GM23338 (cell line): ENCODE measurements around the gene HIVEP3. TPM values are rescaled to one million over a fixed set of nuclear protein-coding genes. Genes with fewer than 3 reads are reported as not detected.
A peak's percentile ranks its signal among the peaks of the same experiment; 100 is the strongest.

Experiments used
- ATAC-seq: fragments of 200-7000 bp; cut with Tn5 transposase; 3 replicates; pipeline ENCODE4 v1.9.1; 2020
- DNase-seq: peaks from one replicate; pipeline ENCODE4 v3.0.0-alpha.2; 2015; ENCODE audit warnings: low spot score
- H2AFZ ChIP-seq: fragments of 200-600 bp; sonication (generic); 2 replicates; pipeline ENCODE4 v1.8.0; 2016; ENCODE audit warnings: antibody characterized with exemption, mild to moderate bottlenecking, moderate library complexity
- H3F3A ChIP-seq: fragments of 200-600 bp; sonication (generic); replicated peaks from 2 replicates; pipeline ENCODE4 v1.8.0; 2017; ENCODE audit warnings: antibody characterized with exemption, mixed run types, low read depth
- H3K27ac ChIP-seq: fragments of 200-600 bp; sonication (generic); 2 replicates; pipeline ENCODE4 v1.6.1; 2016; ENCODE audit warnings: low read depth
- H3K27me3 ChIP-seq: fragments of 200-600 bp; sonication (generic); 2 replicates; pipeline ENCODE4 v1.8.0; 2016; ENCODE audit warnings: mild to moderate bottlenecking, mixed run types, moderate library complexity; ENCODE audit not compliant: insufficient read depth
- H3K36me3 ChIP-seq: fragments of 200-600 bp; sonication (generic); 2 replicates; pipeline ENCODE4 v1.8.0; 2016; ENCODE audit warnings: mild to moderate bottlenecking; ENCODE audit not compliant: insufficient read depth
- H3K4me1 ChIP-seq: fragments of 200-600 bp; sonication (generic); 2 replicates; pipeline ENCODE4 v1.8.0; 2016; ENCODE audit warnings: mild to moderate bottlenecking, moderate library complexity; ENCODE audit not compliant: insufficient read depth
- H3K4me2 ChIP-seq: fragments of 200-600 bp; sonication (generic); 2 replicates; pipeline ENCODE4 v1.7.1; 2017; ENCODE audit warnings: mixed run types
- H3K4me3 ChIP-seq: fragments of 200-600 bp; sonication (generic); 2 replicates; pipeline ENCODE4 v1.6.1; 2016; ENCODE audit warnings: mixed run types
- H3K79me2 ChIP-seq: fragments of 200-600 bp; sonication (generic); replicated peaks from 2 replicates; pipeline ENCODE4 v1.8.0; 2017; ENCODE audit warnings: mild to moderate bottlenecking; ENCODE audit not compliant: insufficient read depth
- H3K9me2 ChIP-seq: fragments of 200-600 bp; sonication (generic); 2 replicates; pipeline ENCODE4 v1.8.0; 2017; ENCODE audit not compliant: insufficient read depth
- H4K20me1 ChIP-seq: fragments of 200-600 bp; sonication (generic); replicated peaks from 2 replicates; pipeline ENCODE4 v1.8.0; 2017; ENCODE audit warnings: mild to moderate bottlenecking; ENCODE audit not compliant: insufficient read depth
- H3K27ac Mint-ChIP-seq: 2 replicates; pipeline ENCODE4 v1.8.0; 2020; ENCODE audit warnings: inconsistent platforms, mild to moderate bottlenecking, moderate library complexity, mixed read lengths
- H3K27me3 Mint-ChIP-seq: 3 replicates; pipeline ENCODE4 v1.8.0; 2022; ENCODE audit warnings: low read depth, mild to moderate bottlenecking, moderate library complexity, mixed read lengths, inconsistent platforms; ENCODE audit not compliant: insufficient read depth, poor library complexity
- H3K36me3 Mint-ChIP-seq: 3 replicates; pipeline ENCODE4 v1.8.0; 2021; ENCODE audit warnings: low read depth, mild to moderate bottlenecking, inconsistent platforms, moderate library complexity, mixed read lengths
- H3K4me1 Mint-ChIP-seq: 3 replicates; pipeline ENCODE4 v1.8.0; 2020; ENCODE audit warnings: mild to moderate bottlenecking, inconsistent platforms, mixed read lengths
- H3K4me3 Mint-ChIP-seq: 3 replicates; pipeline ENCODE4 v1.8.0; 2021; ENCODE audit warnings: moderate library complexity, mild to moderate bottlenecking, inconsistent platforms, mixed read lengths
- H3K9me3 Mint-ChIP-seq: 3 replicates; pipeline ENCODE4 v1.8.0; 2020; ENCODE audit warnings: moderate library complexity, mild to moderate bottlenecking, inconsistent platforms, mixed read lengths
- CREB1 ChIP-seq: fragments of 250-450 bp; sonication (Bioruptor Pico); IDR thresholded peaks from 2 replicates; pipeline ENCODE4 v1.5.0; 2020; ENCODE audit warnings: low read depth, mild to moderate bottlenecking, moderate library complexity
- EZH2phosphoT487 ChIP-seq: fragments of 200-600 bp; sonication (generic); IDR thresholded peaks from one replicate; pipeline ENCODE4 v1.8.1; 2018; ENCODE audit warnings: antibody characterized with exemption; ENCODE audit not compliant: unreplicated experiment
- JUNB ChIP-seq: IDR thresholded peaks from one replicate; pipeline ENCODE4 v1.6.1; 2016; ENCODE audit warnings: antibody characterized with exemption; ENCODE audit not compliant: unreplicated experiment
- NANOG ChIP-seq: IDR thresholded peaks from 2 replicates; pipeline ENCODE4 v1.6.1; 2016; ENCODE audit warnings: antibody characterized with exemption, borderline replicate concordance
- POLR2AphosphoS5 ChIP-seq: IDR thresholded peaks from 2 replicates; pipeline ENCODE4 v1.6.1; 2016; ENCODE audit warnings: antibody characterized with exemption, low read depth
- ZNF114 ChIP-seq: fragments of 250-450 bp; sonication (Bioruptor Pico); IDR thresholded peaks from 2 replicates; pipeline ENCODE4 v1.5.0; 2020; ENCODE audit warnings: mild to moderate bottlenecking, moderate library complexity
- ZNF331 ChIP-seq: fragments of 250-450 bp; sonication (Bioruptor Pico); IDR thresholded peaks from 2 replicates; pipeline ENCODE4 v1.5.0; 2020; ENCODE audit warnings: low read depth, mild to moderate bottlenecking, moderate library complexity
- polyA plus RNA-seq: library from polyadenylated mRNA; unstranded; fragments of >200 nt; fragmentation: Nextera tagmentation; extraction: Ambion mirVana; gene quantifications from 2 replicates; pipeline ENCODE4 v1.2.1, GENCODE V29; 2016
- total RNA-seq: library from RNA; depleted of rRNA; stranded (reverse); fragments of >200 nt; shearing (Covaris generic); gene quantifications from 2 replicates; pipeline ENCODE4 v1.2.3, GENCODE V29; 2014
- TF ChIP-seq, protein P1 (sequence below), 2 experiments: fragments of 200-600 bp in 1 of 2; sonication (generic) in 1 of 2; conservative IDR thresholded peaks; 2 replicates each; pipeline versions ENCODE4 v1.5.1 to v1.6.1; 2016 to 2017; ENCODE audit warnings: antibody characterized with exemption in 2 of 2, low read depth in 2 of 2, mild to moderate bottlenecking in 2 of 2, moderate library complexity in 1 of 2
- TF ChIP-seq, protein P2 (sequence below): IDR thresholded peaks from one replicate; pipeline ENCODE4 v1.6.1; 2018; ENCODE audit warnings: antibody characterized with exemption; ENCODE audit not compliant: unreplicated experiment
- TF ChIP-seq, protein P3 (sequence below): IDR thresholded peaks from 2 replicates; pipeline ENCODE4 v1.6.1; 2016; ENCODE audit warnings: antibody characterized with exemption

The HIVEP3 gene
- total and polyA plus RNA-seq, 2 experiments from 2014 or later: 0.14 to 0.24 TPM

DNA sequence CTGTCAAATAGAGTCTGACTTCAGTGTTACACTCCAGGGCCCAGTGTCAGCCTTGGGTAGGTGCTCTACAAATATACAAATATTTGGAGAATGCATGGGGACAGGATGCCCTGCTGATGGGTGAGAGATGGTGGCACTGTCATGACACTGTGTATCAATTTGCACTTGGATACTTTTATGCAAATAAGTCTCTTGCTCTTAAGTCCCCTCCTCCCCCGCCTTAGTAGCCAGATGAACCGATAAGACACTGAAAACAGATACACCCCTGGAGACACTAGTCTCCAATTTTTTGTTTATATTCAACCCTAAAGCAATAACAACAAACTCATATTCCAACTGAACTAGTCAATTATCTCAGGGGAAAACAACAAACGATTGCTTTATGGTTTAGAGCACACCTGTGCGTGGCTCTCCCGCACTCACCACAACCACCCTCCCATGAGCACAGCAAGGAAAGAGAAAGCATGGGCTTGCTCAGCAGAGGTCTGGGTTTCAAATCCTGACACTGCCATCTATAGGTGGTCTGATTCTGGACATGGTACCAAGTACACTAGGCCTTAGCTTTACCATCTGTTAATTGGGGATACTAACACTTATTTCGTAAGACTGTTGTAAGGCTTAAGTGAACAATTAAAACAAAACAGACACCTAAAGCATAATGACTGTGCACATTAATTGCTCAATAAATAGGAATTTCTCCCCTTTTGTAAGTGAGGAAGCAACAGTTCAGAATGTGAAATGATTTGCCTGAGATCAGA lies 50.3 kb downstream of the HIVEP3 start:
- no peak for TF ChIP-seq NANOG
- TF ChIP-seq, protein P1, sequence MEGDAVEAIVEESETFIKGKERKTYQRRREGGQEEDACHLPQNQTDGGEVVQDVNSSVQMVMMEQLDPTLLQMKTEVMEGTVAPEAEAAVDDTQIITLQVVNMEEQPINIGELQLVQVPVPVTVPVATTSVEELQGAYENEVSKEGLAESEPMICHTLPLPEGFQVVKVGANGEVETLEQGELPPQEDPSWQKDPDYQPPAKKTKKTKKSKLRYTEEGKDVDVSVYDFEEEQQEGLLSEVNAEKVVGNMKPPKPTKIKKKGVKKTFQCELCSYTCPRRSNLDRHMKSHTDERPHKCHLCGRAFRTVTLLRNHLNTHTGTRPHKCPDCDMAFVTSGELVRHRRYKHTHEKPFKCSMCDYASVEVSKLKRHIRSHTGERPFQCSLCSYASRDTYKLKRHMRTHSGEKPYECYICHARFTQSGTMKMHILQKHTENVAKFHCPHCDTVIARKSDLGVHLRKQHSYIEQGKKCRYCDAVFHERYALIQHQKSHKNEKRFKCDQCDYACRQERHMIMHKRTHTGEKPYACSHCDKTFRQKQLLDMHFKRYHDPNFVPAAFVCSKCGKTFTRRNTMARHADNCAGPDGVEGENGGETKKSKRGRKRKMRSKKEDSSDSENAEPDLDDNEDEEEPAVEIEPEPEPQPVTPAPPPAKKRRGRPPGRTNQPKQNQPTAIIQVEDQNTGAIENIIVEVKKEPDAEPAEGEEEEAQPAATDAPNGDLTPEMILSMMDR (conservative IDR thresholded peaks at IDR 0.05; ENCODE audit: low read depth in 2 of 2): peak; percentile 16 to 59; a peak in 2 of 4 replicates
- no peak for TF ChIP-seq ZNF331 (CRISPR knock-in tag)
- TF ChIP-seq CREB1: no peak
- TF ChIP-seq POLR2AphosphoS5: no peak
- TF ChIP-seq ZNF114 (CRISPR knock-in tag): no peak
- no peak for TF ChIP-seq EZH2phosphoT487
- TF ChIP-seq, protein P2, sequence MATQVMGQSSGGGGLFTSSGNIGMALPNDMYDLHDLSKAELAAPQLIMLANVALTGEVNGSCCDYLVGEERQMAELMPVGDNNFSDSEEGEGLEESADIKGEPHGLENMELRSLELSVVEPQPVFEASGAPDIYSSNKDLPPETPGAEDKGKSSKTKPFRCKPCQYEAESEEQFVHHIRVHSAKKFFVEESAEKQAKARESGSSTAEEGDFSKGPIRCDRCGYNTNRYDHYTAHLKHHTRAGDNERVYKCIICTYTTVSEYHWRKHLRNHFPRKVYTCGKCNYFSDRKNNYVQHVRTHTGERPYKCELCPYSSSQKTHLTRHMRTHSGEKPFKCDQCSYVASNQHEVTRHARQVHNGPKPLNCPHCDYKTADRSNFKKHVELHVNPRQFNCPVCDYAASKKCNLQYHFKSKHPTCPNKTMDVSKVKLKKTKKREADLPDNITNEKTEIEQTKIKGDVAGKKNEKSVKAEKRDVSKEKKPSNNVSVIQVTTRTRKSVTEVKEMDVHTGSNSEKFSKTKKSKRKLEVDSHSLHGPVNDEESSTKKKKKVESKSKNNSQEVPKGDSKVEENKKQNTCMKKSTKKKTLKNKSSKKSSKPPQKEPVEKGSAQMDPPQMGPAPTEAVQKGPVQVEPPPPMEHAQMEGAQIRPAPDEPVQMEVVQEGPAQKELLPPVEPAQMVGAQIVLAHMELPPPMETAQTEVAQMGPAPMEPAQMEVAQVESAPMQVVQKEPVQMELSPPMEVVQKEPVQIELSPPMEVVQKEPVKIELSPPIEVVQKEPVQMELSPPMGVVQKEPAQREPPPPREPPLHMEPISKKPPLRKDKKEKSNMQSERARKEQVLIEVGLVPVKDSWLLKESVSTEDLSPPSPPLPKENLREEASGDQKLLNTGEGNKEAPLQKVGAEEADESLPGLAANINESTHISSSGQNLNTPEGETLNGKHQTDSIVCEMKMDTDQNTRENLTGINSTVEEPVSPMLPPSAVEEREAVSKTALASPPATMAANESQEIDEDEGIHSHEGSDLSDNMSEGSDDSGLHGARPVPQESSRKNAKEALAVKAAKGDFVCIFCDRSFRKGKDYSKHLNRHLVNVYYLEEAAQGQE: no peak
- Mint-ChIP-seq H3K27ac (no peak overlapping the region), H3K36me3 (no peaks in the 10 kb centered on the region), H3K4me1 (peaks cover 40% of the 10 kb centered on the region), H3K27me3 (peaks cover 5% of the 10 kb centered on the region), H3K4me3 (no peak overlapping the region), H3K9me3 (no peaks in the 10 kb centered on the region; the same call in 2 of the 3 replicates)
- Histone ChIP-seq H3K27ac (no peak overlapping the region), H3K4me2 (no peak overlapping the region), H3K9me2 (no peaks in the 10 kb centered on the region), H3K4me1 (peaks cover 27% of the 10 kb centered on the region), H4K20me1 (no peaks in the 10 kb centered on the region), H2AFZ (no peak overlapping the region), H3K79me2 (no peaks in the 10 kb centered on the region), H3K27me3 (no peaks in the 10 kb centered on the region), H3K36me3 (no peaks in the 10 kb centered on the region), H3K4me3 (no peak overlapping the region), H3F3A (no peaks in the 10 kb centered on the region)
- ATAC-seq (peak; percentile 59), DNase-seq (no peak)

DNA sequence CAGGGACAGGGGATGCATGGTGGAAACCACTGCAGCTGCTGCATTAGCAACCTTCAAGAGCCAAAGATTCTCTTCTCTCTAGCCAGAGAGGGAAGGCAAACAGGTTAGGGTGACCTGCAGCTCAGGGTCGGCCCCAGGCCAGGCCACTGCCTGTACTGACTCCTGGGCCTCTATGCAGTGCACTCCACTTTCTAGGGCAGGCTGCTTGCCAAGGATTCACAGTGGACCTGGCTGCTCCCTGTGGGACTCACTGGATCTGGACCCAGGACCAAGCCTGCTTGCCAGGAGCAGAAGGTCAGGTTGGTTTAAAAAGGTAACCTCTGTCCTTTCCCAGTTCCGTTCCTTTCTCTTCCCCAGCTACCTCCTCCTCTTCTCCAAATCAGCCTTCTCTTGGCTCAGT lies 52.4 kb downstream of the HIVEP3 start:
- H3F3A ChIP-seq: no peaks in the 10 kb centered on the region
- no peak overlapping the region for H2AFZ ChIP-seq
- H4K20me1 ChIP-seq: no peaks in the 10 kb centered on the region
- H3K9me3 Mint-ChIP-seq: no peaks in the 10 kb centered on the region; the same call in 2 of the 3 replicates
- peaks cover 50% of the 10 kb centered on the region for H3K4me1 Mint-ChIP-seq
- no peaks in the 10 kb centered on the region for H3K27me3 ChIP-seq
- H3K4me3 ChIP-seq: no peak overlapping the region
- no peak overlapping the region for H3K4me3 Mint-ChIP-seq
- ATAC-seq (no peak), DNase-seq (no peak)
- H3K4me1 ChIP-seq: peaks cover 38% of the 10 kb centered on the region
- no peak for TF ChIP-seq CREB1
- no peak for TF ChIP-seq ZNF331 (CRISPR knock-in tag)
- no peak for TF ChIP-seq NANOG
- TF ChIP-seq, protein P2: no peak
- TF ChIP-seq, protein P3, sequence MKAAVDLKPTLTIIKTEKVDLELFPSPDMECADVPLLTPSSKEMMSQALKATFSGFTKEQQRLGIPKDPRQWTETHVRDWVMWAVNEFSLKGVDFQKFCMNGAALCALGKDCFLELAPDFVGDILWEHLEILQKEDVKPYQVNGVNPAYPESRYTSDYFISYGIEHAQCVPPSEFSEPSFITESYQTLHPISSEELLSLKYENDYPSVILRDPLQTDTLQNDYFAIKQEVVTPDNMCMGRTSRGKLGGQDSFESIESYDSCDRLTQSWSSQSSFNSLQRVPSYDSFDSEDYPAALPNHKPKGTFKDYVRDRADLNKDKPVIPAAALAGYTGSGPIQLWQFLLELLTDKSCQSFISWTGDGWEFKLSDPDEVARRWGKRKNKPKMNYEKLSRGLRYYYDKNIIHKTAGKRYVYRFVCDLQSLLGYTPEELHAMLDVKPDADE: no peak
- no peak for TF ChIP-seq JUNB
- no peak for TF ChIP-seq POLR2AphosphoS5
- H3K27ac ChIP-seq: no peak overlapping the region
- H3K79me2 ChIP-seq: no peaks in the 10 kb centered on the region
- H3K9me2 ChIP-seq: no peaks in the 10 kb centered on the region
- H3K36me3 Mint-ChIP-seq: no peaks in the 10 kb centered on the region
- H3K27ac Mint-ChIP-seq: no peak overlapping the region
- H3K36me3 ChIP-seq: no peaks in the 10 kb centered on the region
- H3K4me2 ChIP-seq: no peak overlapping the region
- H3K27me3 Mint-ChIP-seq: peaks cover 10% of the 10 kb centered on the region
